Activated T-helper 1 cell treated with anti-CD3 and anti-CD28 coated beads, Interleukin-2, amount 50 U/mL, for 16 hours (primary cell): ENCODE data around the gene OR10AD1.
"Not testable (repeated sequence)": the region's sequence is repeated elsewhere in the genome, so short reads cannot be mapped to it uniquely, and the experiment has no call there.

ENCODE experiments used
- DNase-seq, 2 donors: peaks; one replicate each; pipeline ENCODE4 v3.0.0-alpha.2; 2020; ENCODE audit warnings: low read depth in 1 of 2, low spot score in 1 of 2

Gene OR10AD1

DNA sequence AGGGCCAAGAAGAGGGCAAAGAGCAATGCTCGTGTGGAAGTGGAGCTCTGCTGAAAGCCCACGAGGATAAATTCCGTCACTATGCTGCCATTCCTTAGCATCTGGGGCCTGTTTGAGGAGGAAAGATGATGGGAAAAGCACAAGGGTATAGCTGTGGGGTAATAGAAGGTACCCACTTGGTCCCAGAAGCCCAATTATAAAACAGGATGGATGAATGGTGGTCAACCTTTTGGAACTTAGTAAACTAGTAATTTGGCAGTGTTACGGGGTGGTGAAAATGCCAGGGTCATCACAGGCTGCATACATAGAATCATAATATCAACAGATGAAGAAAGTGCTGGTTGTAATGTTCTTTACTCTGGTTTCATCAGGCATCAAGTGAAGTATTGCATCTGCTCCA lies at the start of gene OR10AD1:
OR10AD1 (minus strand) TSS at position 101 of the 400 bp plus-strand sequence; CDS start at position 101, 0 bp downstream.
- no peak for DNase-seq

GRCh38 chr12:48247181-48247966 lies 44.3 kb upstream of the OR10AD1 start:
- DNase-seq, result no peak

GRCh38 chr12:48237162-48237561 lies 34.1 kb upstream of the OR10AD1 start:
- no peak for DNase-seq

- no peak for DNase-seq
Measured at GRCh38 chr12:48235796-48236333, 32.8 kb upstream of the OR10AD1 start.

- not testable (repeated sequence) for DNase-seq
Measured at GRCh38 chr12:48231169-48231958, 28.3 kb upstream of the OR10AD1 start.

DNA sequence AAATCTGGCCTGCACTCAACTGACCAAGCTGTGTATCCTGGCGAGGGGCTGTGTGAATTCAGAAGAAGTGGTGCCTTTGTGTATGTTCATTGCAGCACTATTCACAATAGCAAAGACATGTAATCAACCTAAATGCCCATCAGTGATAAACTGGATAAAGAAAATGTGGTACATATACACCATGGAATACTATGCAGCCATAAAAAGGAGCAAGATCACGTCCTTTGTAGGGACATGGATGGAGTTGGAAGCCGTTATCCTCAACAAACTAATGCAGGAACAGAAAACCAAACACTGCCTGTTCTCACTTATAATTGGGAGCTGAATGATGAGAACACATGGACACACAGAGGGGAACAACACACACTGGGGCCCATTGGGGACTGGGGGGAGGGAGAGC lies 21.4 kb upstream of the OR10AD1 start:
- DNase-seq, result not testable (repeated sequence)

DNA sequence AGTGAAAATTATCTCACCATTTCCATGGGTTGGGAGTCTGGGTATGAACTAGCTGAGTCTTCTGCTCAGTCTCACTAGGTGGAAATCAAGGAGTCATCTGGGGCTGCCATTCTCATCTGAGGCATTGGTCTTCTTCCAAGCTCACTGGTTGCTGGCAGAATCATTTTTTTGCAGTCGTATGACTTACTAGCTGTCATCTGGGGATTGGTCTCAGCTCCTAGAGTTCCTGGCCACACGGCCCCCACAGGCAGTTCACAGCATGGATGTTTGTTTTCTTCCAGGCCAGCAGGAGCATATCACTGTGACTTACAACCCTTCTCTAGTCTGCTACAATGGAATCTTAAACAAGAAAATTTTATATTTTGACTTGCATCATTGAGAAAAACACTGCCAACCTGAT lies 18.6 kb upstream of the OR10AD1 start:
- no peak for DNase-seq

GRCh38 chr12:48220701-48221100 lies 17.6 kb upstream of the OR10AD1 start:
- DNase-seq, result no peak

DNA sequence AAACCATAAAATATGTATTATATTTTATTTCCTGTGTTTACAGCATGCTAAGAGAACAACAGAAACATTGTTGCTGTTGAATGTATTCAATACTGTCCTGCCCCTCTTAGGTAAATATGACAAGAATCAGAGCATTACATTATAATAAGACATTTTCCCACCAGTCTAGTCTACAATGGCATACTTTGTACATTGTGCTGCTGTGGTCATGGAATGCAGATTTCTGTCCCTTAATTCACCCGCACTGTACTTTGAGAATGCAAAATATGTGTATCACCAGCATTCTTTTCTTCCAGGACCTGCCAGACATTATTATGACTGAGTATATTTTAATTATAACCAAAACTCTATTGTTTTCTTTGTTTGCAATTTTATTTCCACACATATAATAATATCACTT lies 16.5 kb upstream of the OR10AD1 start:
- no peak for DNase-seq

DNA sequence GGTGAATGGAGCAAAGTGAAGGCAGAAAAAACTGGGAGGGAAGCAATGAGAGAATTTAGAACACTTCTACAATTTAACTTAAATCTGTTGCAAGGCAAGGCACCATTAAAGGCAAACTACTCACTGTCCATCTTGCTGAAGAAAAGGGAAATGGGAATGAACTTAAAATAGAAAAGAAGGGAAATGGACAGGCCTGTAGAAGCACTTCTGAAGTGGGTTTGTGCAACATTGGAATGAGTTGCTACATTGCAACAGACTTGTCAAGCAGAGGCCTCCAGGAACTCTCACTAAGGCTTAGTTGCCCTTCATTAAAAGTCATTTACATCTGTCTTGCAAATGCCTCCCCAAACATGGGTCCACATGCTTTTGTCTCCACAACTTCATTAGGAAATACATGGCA lies 13.7 kb upstream of the OR10AD1 start:
- no peak for DNase-seq

- not testable (repeated sequence) for DNase-seq
Measured at GRCh38 chr12:48209495-48209894, 6.4 kb upstream of the OR10AD1 start.

DNA sequence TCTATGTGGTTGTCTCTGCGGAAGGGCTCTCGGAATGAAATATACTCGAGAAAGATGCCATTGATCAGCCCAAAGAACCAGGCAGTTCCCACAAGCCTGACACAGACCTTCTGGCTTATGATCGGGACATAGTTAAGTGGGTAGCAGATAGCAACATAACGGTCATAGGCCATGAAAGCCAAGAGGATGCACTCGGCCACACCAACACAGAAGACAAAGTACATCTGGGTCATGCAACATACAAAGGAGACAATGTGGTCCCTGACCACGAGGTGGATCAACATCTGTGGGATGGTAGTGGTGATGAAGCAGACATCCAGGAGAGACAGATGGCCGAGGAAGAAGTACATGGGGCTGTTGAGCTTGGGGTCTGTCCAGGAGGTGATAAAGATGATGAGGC lies 326 bp downstream of the OR10AD1 start:
- no peak for DNase-seq

- DNase-seq, result no peak
Measured at GRCh38 chr12:48201516-48201915, 1.6 kb downstream of the OR10AD1 start.

DNA sequence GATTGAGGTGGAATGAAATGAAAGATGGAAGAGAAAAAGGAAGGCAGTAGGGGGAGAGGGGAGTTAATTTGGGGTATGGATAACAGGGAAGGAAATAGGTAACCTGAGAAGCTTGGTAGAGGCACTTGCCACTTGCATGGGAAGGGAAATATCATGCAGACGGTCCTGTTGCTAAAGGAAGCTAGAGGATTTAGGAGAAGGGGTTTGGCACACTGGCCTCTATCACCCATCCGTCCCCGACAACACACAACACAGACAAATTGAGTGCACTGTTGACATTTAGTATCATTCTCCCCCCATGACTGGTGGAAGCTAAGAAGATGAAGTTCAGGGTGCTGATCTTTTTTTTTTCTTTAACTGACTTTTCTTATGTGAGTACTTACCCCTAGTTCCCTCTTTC lies 2.0 kb downstream of the OR10AD1 start:
- no peak for DNase-seq

DNA sequence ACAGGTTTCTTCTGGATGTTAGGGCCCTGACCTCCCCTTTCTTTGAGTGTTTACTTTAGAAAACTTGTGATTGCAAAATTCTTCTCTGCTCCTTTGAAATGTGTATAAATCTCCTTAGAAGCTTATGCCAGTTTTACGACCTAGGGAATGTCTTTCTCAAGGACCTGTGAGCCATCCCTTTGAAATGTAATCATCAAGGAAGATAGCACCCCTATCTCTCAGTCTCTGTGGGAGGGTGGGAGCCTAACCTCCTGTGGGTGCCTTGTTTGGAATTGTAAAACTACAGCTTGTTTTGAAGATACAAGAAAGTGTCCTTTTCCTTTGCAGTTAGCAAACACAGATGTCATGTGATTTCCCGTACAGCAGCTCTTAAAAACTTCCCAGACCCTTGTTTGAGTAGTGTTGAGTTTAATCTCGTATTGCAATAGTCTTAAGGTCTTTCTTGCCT lies 3.3 kb downstream of the OR10AD1 start:
- no peak for DNase-seq

- DNase-seq, result no peak
Measured at GRCh38 chr12:48198985-48199384, 4.1 kb downstream of the OR10AD1 start.

DNA sequence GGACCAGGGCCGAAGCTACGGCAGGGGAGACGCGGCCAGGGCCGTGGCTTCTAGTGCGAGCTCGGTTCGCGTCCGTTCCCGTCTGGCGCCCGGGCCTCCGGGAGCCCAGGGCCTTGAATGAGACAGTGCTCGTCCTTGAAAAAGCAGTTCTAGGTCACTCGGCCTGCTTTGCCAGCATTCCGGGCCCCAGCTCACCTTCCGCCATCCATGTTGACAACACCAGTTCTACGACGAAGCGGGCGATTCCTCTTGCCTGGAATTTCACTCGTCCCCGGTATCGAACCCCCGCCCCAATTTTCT lies 4.5 kb downstream of the OR10AD1 start:
- peak; percentile 6 to 14 for DNase-seq

- peak; percentile 79 to 81 for DNase-seq
Measured at GRCh38 chr12:48197971-48198671, 5.0 kb downstream of the OR10AD1 start.

- DNase-seq, result no peak
Measured at GRCh38 chr12:48197549-48197970, 5.5 kb downstream of the OR10AD1 start.

DNA sequence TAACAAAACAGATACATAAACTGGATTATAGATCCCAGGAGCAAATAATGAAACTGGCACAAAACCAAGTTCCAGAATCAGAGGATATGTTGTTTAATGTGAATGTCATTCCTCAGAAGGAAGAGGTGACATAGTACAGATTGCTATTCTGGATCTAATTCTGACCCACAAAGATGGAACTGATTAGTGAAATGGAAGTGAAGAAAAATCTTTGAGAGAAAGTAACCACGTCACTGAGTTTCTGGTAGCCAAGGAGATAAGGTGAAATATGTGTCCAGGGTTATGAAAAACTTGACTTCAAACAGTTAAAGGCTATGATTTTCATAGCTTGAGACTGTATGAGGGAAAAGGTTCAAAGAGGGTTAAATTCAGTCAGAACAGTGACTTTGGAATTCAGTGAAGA lies 8.3 kb downstream of the OR10AD1 start:
- no peak for DNase-seq

DNA sequence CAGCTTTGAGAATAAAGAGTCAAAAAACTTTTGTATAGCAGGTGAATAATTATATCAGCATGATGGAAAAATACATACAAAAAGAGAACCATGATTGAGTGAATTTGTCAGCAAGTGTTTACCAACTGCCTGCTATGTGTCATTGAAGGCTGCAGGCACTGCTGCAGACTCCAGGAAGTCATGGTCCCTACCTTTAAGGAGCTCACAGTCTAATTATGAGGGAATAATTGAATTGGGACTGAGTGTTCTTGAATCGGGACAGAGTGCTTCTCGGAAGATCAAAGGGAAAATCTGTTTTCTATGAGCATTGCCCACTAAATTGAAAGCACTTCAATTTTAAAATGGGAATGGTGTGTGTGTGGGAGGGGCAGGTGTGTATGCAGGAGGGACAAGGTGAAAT lies 9.5 kb downstream of the OR10AD1 start:
- DNase-seq, result no peak

GRCh38 chr12:48192861-48193260 lies 10.2 kb downstream of the OR10AD1 start:
- no peak for DNase-seq
